Measurements from ENCODE around the gene PCED1B. TPM values are rescaled to one million over a fixed set of nuclear protein-coding genes. Genes with fewer than 3 reads are reported as not detected.

The PCED1B gene
- total RNA-seq, 6 experiments from 2014 or later, result 3.3 to 5.4 (median 4.9) TPM

DNA sequence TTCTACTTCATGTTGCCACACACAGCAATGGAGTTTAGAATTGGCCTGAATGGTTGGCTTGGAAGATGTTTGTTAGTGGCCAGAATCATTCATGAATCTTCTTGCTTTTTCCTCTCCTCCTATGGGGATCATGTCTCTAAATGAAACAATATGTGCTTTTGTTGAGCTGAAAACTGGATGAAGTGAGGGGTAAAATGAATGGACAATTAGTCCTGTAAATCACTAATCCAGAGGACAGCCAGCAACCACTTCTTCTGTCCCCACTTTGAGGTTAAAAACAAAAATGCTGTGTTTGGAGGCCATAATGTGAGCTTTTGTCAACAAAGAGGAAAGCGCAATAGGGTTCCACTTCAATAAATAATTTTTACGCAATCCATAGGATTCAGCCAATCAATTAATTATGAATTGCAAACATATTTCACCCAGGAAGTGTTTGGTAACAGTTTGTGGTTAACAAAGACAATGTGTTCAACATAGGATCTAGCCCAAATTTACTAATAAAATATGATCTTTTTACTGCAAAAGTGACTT lies 30.7 kb downstream of the PCED1B start:
- TF ChIP-seq, protein P1, sequence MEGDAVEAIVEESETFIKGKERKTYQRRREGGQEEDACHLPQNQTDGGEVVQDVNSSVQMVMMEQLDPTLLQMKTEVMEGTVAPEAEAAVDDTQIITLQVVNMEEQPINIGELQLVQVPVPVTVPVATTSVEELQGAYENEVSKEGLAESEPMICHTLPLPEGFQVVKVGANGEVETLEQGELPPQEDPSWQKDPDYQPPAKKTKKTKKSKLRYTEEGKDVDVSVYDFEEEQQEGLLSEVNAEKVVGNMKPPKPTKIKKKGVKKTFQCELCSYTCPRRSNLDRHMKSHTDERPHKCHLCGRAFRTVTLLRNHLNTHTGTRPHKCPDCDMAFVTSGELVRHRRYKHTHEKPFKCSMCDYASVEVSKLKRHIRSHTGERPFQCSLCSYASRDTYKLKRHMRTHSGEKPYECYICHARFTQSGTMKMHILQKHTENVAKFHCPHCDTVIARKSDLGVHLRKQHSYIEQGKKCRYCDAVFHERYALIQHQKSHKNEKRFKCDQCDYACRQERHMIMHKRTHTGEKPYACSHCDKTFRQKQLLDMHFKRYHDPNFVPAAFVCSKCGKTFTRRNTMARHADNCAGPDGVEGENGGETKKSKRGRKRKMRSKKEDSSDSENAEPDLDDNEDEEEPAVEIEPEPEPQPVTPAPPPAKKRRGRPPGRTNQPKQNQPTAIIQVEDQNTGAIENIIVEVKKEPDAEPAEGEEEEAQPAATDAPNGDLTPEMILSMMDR (IDR thresholded peaks at IDR 0.05), result no peak
- Mint-ChIP-seq H3K4me1 (ENCODE audit: low read depth) (peaks cover 19% of the 10 kb centered on the region), H3K4me3 (no peak overlapping the region), H3K27ac (no peak overlapping the region), H3K36me3 (ENCODE audit: low read depth) (peaks cover 44% of the 10 kb centered on the region), H3K27me3 (ENCODE audit: insufficient read depth) (no peaks in the 10 kb centered on the region; the same call in none of the 2 replicates), H3K9me3 (no peaks in the 10 kb centered on the region)
- DNase-seq, result no peak

DNA sequence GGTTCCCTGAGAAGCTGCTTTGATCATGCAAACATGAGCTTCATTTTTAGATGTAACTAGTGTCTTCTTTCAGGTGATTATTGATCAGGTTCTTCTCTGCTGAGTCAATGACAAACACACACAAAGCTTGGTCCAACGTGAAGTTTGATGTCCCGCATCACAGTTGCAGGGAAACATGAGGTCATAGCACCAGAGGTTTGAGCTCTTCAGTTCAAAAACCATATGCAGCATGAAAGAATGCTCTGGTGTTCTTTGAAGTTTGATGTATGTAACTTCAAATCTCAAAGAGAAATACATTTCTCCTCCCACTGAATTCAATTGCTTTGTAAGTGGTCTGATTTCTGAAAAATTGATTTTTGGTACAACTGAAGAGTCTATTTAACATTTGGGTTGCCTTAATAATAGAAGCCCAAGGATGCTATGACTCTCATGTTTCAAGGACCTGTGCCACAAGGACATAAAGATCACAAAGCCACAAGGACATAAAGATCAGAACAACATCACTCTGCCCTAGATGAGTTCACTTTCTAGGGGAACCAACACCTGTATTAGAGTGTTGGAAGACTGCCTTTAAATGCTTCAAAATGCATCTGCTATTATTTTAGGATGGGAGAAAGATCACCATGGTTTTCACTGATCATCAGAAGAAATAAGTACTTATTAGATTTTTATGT lies 31.4 kb downstream of the PCED1B start:
- Mint-ChIP-seq H3K9me3 (no peaks in the 10 kb centered on the region), H3K4me1 (ENCODE audit: low read depth) (peaks cover 14% of the 10 kb centered on the region), H3K27ac (no peak overlapping the region), H3K4me3 (no peak overlapping the region), H3K36me3 (ENCODE audit: low read depth) (peaks cover 36% of the 10 kb centered on the region), H3K27me3 (ENCODE audit: insufficient read depth) (peaks cover 2% of the 10 kb centered on the region; the same call in 1 of the 2 replicates)
- TF ChIP-seq, protein P1 (IDR thresholded peaks at IDR 0.05), result no peak
- no peak for DNase-seq

DNA sequence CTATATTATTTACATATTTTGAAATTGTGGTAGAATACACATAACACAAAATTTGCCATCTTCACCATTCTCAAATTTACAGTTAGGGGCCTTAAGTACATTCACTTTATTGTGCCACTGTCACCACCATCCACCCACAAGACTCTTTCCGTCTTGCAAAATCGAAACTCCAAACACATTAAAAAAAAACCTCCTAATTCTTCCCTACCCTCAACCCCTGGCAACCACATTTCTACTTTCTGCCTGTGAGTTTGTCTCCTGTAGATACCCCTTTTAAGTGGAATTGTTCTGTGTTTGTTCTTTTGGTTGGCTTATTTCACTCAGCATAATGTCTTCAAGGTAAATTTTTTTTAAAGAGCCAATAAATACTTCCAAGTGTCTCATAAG lies 32.0 kb downstream of the PCED1B start:
- H3K27ac Mint-ChIP-seq, result no peak overlapping the region
- TF ChIP-seq, protein P1 (IDR thresholded peaks at IDR 0.05), result no peak
- no peak for DNase-seq
- H3K27me3 Mint-ChIP-seq (ENCODE audit: insufficient read depth), result peaks cover 2% of the 10 kb centered on the region; the same call in 1 of the 2 replicates
- H3K9me3 Mint-ChIP-seq, result no peaks in the 10 kb centered on the region
- H3K4me1 Mint-ChIP-seq (ENCODE audit: low read depth), result peaks cover 14% of the 10 kb centered on the region
- no peak overlapping the region for H3K4me3 Mint-ChIP-seq
- H3K36me3 Mint-ChIP-seq (ENCODE audit: low read depth), result peaks cover 36% of the 10 kb centered on the region

DNA sequence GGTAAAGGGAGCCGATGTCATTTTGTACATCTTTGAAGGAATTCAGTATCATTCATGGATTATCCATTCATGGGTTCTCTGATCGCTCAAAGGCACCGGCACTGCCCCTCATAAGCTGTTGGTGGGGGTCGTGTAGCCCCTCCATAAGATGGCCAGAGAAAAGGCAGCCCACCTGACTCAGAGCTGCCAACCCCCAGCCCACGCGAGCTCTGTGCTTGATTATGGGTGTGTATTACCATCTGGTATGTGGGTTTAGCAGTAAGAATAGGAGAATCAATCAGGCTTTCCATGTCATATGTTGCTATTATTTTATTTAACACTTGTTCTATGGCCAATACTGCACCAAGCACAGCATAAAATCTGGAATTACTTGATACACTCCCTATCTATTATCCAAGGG lies 32.4 kb downstream of the PCED1B start:
- Mint-ChIP-seq H3K27me3 (ENCODE audit: insufficient read depth) (peaks cover 2% of the 10 kb centered on the region; the same call in 1 of the 2 replicates), H3K27ac (no peak overlapping the region), H3K4me1 (ENCODE audit: low read depth) (peaks cover 14% of the 10 kb centered on the region), H3K9me3 (no peaks in the 10 kb centered on the region), H3K36me3 (ENCODE audit: low read depth) (peaks cover 33% of the 10 kb centered on the region), H3K4me3 (no peak overlapping the region)
- no peak for DNase-seq
- TF ChIP-seq, protein P1 (IDR thresholded peaks at IDR 0.05), result no peak

DNA sequence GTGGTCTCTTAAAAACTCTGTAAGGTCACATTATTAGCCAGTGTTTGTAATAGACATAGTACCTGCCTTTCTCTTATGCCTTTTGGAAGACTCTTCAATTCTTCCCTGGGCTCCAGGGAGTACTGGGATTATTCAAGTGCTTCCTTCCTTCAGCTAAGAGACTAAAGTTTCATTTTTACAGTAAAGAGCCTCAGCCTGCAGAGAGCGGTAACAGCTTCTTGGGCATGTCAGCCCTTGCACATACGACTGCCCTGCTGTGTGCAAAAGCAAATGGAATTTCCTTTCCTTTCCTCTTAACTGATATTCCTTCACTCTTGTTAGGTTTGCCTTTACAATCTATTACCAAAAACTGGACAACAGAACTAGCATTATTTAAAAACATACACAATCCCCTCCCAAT lies 33.3 kb downstream of the PCED1B start:
- no peak overlapping the region for H3K4me3 Mint-ChIP-seq
- H3K27ac Mint-ChIP-seq, result no peak overlapping the region
- TF ChIP-seq, protein P1 (IDR thresholded peaks at IDR 0.05), result no peak
- no peaks in the 10 kb centered on the region for H3K9me3 Mint-ChIP-seq
- H3K27me3 Mint-ChIP-seq (ENCODE audit: insufficient read depth), result peaks cover 2% of the 10 kb centered on the region; the same call in 1 of the 2 replicates
- DNase-seq, result no peak
- peaks cover 28% of the 10 kb centered on the region for H3K36me3 Mint-ChIP-seq (ENCODE audit: low read depth)
- peaks cover 14% of the 10 kb centered on the region for H3K4me1 Mint-ChIP-seq (ENCODE audit: low read depth)

Measured in HFFc6 (cell line).